K562 (cell line): Measurements from ENCODE around the gene NME7.

Experiments used
- ARID3A ChIP-seq: IDR thresholded peaks from 2 replicates; pipeline ENCODE4 v1.6.1; 2012; ENCODE audit warnings: low read depth, low read length, improper control_type of control experiment, borderline replicate concordance
- EP400 ChIP-seq: fragments of 450-650 bp; IDR thresholded peaks from 2 replicates; pipeline ENCODE4 v1.6.1; 2017; ENCODE audit warnings: antibody characterized with exemption, mild to moderate bottlenecking, moderate library complexity
- FOS ChIP-seq: IDR thresholded peaks from 3 replicates; pipeline ENCODE4 v1.6.1; 2011; ENCODE audit not compliant: insufficient read length; ENCODE audit errors: extremely low read depth
- PREB ChIP-seq: sonication (generic); formaldehyde crosslinking; IDR thresholded peaks from 2 replicates; pipeline ENCODE4 v1.8.1; 2023; ENCODE audit warnings: mild to moderate bottlenecking, missing genetic modification reagents
- ZNF253 ChIP-seq: fragments of 250-450 bp; sonication (Bioruptor Pico); conservative IDR thresholded peaks from 2 replicates; pipeline ENCODE4 v1.6.1; 2021; ENCODE audit warnings: mild to moderate bottlenecking
- TF ChIP-seq, protein P1 (sequence below), 3 experiments: IDR thresholded peaks in 2 of 3; conservative IDR thresholded peaks in 1 of 3; 2 replicates each; pipeline ENCODE4 v1.5.1; 2011 to 2012; ENCODE audit warnings: low read length in 3 of 3, mild to moderate bottlenecking in 3 of 3, control low read depth in 2 of 3, improper control_type of control experiment in 1 of 3, inconsistent platforms in 1 of 3, low read depth in 1 of 3, mixed read lengths in 1 of 3, moderate library complexity in 1 of 3; ENCODE audit not compliant: insufficient read depth in 2 of 3

GRCh38 chr1:169363046-169363730 is 4.4 kb downstream of the NME7 start:
- TF ChIP-seq, protein P1, sequence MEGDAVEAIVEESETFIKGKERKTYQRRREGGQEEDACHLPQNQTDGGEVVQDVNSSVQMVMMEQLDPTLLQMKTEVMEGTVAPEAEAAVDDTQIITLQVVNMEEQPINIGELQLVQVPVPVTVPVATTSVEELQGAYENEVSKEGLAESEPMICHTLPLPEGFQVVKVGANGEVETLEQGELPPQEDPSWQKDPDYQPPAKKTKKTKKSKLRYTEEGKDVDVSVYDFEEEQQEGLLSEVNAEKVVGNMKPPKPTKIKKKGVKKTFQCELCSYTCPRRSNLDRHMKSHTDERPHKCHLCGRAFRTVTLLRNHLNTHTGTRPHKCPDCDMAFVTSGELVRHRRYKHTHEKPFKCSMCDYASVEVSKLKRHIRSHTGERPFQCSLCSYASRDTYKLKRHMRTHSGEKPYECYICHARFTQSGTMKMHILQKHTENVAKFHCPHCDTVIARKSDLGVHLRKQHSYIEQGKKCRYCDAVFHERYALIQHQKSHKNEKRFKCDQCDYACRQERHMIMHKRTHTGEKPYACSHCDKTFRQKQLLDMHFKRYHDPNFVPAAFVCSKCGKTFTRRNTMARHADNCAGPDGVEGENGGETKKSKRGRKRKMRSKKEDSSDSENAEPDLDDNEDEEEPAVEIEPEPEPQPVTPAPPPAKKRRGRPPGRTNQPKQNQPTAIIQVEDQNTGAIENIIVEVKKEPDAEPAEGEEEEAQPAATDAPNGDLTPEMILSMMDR (IDR thresholded peaks at IDR 0.05 in 2 of 3, conservative IDR thresholded peaks at IDR 0.05 in 1 of 3; ENCODE audit: insufficient read depth in 2 of 3, low read depth in 1 of 3, low read length in 3 of 3), result no peak
- TF ChIP-seq ZNF253, result no peak
- no peak for TF ChIP-seq PREB
- no peak for TF ChIP-seq FOS
- TF ChIP-seq EP400, result no peak
- no peak for TF ChIP-seq ARID3A
